GM23248 (cell line): ENCODE data around the gene COMMD4.

Experiments
- EZH2 ChIP-seq: fragments of 200-600 bp; sonication (generic); IDR thresholded peaks from 2 replicates; pipeline ENCODE4 v1.6.1; 2018; ENCODE audit warnings: antibody characterized with exemption, mild to moderate bottlenecking; ENCODE audit not compliant: insufficient read depth, poor library complexity, severe bottlenecking
- EZH2phosphoT487 ChIP-seq: fragments of 200-600 bp; sonication (generic); IDR thresholded peaks from 2 replicates; pipeline ENCODE4 v1.6.1; 2018; ENCODE audit warnings: antibody characterized with exemption, moderate library complexity, mild to moderate bottlenecking, low read depth; ENCODE audit not compliant: insufficient read depth

DNA sequence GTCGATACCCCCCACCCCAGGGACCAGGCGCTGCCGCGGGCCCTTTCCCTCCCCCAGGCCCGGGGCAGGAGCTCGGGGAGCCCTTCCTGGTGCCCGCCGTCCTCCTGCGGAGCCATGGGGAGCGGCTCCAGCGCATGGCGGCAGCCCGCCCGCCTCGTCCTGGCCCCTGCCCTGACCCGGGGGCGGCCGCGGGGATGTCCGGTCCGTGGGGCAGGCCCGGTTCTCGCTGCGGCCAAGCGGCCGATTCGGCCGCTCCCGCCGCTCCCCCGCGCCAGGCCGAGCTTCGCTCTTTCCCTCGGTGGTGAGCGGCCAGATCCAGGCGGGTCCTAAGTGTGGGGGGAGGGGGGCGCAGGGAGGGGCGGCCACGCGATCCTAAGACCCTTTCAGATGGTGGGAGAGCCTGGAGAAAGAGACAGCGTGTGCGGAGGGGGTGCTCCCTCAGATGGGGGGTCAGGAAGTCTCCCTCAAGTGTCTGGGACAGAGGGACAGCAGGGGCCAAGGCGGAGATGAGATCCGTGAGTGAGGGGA, 12.2 kb downstream of the COMMD4 start:
- TF ChIP-seq EZH2 (no peak), EZH2phosphoT487 (no peak)
